HG03457 (cell line): ENCODE measurements around the gene KBTBD2.
"Not testable (repeated sequence)": the region's sequence is repeated elsewhere in the genome, so short reads cannot be mapped to it uniquely, and the experiment has no call there.

ENCODE experiments used
- ATAC-seq: cut with Tn5 transposase; IDR thresholded peaks from one replicate; pipeline ENCODE4 v1.9.1; 2021; ENCODE audit warnings: moderate number of reproducible peaks; ENCODE audit not compliant: unreplicated experiment

Gene KBTBD2

DNA sequence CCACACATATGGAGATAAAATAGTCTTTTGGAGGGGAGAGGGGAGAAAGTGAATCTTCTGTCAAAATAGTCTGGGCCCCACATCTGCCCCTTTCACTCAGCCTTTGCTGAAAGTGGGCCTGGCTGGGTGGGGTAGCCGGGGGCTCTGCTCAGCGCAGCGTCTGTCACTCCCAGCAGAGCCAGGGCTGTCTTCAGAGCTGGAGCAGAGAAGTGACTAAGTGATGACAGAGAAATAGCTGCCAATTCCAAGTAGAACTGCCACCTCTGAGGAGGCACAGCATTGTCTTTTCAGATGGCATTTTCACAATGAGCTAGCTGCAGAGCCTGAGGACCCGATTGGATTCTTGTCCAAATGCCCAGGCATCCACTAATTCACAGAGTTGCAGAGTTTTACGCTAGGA, 34.5 kb downstream of the KBTBD2 start:
- ATAC-seq = not testable (repeated sequence)

GRCh38 chr7:32855837-32856775, 35.5 kb downstream of the KBTBD2 start:
- ATAC-seq = not testable (repeated sequence)

- ATAC-seq = not testable (repeated sequence)
These were observed 40.9 kb downstream of the KBTBD2 start for GRCh38 chr7:32850654-32851053.

GRCh38 chr7:32848655-32849054, 42.9 kb downstream of the KBTBD2 start:
- ATAC-seq = not testable (repeated sequence)

- ATAC-seq = peak; percentile 100
These were observed 44.8 kb downstream of the KBTBD2 start for GRCh38 chr7:32846630-32847225.

DNA sequence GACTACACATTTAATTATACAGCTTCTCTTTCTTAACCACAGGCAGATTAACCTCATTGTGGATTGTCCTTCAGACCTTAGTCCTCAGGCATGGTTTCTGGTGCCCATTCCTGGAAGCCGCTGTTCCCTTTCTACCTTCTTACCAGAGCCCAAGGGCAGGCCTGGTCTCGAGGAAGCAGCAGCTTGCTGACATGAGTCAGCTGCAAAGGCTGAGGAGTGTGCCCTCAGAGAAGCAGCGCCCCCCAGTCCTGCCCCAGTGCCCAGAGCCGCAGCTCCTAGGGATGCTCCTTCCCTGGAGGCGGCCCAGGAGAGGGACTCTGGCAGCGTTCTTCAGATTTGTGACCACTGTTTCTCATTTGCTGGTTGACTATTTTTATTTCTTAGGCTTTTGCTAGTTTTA, 46.8 kb downstream of the KBTBD2 start:
- not testable (repeated sequence) for ATAC-seq

DNA sequence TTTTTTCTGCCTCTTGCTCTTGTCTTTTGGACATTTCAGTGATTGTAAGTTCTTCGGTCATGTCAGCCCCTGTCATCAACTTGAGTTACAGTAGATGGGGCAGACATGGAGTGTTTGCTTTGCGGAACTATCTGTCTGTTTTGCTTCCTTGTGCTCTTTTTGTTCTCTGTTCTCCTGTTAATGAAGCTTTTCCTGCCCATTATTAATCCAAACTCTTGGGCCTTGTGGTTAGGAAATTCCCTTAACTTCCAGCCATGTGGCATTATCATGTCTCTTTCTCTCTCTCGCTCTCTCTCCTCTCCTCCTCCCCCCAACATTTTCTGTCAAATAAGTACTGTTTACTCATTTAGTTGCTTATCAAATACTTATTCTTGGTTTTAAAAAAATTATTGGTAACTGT, 47.8 kb downstream of the KBTBD2 start:
- ATAC-seq = not testable (repeated sequence)

DNA sequence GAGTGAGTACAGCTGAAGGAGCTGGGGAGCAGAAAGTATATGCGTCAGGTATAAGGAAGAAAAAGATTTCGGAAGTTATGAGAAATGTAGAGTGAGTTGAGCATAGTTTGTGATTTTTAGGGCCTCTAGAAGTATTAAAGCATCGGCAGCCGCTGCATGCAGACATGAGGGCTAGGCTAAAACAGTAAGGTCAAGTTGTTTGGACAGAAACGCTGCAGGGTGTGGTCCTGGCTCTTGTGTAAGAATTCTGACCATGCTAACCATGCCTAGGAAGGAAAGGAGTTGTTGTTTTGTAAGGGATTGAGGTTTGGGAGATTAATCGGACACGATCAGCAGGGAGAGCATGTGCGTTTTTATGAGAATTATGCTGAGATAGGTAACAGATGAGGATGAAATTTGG, 51.7 kb downstream of the KBTBD2 start:
- not testable (repeated sequence) for ATAC-seq

DNA sequence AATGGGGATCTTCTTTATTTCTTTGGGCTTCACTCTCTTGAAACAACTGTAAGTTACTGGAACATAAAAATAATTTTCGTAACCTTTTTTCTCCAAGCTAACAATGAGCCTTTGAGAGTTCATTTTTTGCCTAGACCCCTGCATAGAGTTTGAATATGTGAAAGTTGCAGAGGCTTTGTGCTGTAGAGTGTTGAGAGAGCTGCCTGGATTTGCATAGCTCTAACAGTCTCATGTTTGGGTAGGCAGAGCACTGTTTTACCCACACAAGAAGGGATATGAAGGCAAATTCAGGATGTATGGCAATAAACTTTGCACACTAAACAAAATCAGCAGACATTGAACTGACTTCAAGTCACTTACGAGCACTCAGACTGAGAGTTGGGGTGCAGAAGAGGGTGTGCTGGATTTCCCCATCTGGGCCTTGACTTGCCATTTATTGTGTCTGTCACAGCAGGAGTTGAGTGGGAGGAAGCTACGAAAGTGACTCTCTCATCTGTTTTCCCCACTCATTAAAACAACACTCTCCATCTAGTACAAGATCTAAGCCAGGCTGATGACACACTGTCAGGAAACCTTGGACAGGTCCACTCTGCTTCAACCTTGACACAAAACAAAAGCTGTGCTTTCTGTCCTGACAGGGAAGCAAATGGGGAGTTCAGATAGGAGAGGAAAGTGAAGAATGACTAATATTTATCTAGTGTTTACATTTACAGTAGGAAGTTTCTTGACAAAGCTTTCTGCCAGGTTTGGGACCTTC, 62.4 kb downstream of the KBTBD2 start:
- ATAC-seq = not testable (repeated sequence)
